Ascending aorta (tissue), 2 donors: Measurements from ENCODE around the gene ZNF296. TPM values are rescaled to one million over a fixed set of nuclear protein-coding genes. Genes with fewer than 3 reads are reported as not detected.

Experiments
- DNase-seq, 2 donors: peaks; one replicate each; pipeline ENCODE4 v3.0.0-alpha.2; 2019; ENCODE audit warnings: low spot score in 2 of 2
- H3K27ac ChIP-seq, 2 donors: fragments of 200-600 bp; sonication (generic); one replicate each; pipeline ENCODE4 v1.5.1; 2016 to 2017; ENCODE audit warnings: mild to moderate bottlenecking in 1 of 2
- H3K27me3 ChIP-seq: fragments of 200-600 bp; sonication (generic); one replicate; pipeline ENCODE4 v1.5.1; 2017
- H3K36me3 ChIP-seq, 2 donors: fragments of 200-600 bp; sonication (generic); one replicate each; pipeline ENCODE4 v1.5.1; 2016
- H3K4me1 ChIP-seq, 2 donors: fragments of 200-600 bp; sonication (generic); one replicate each; pipeline ENCODE4 v1.5.1; 2016 to 2017; ENCODE audit warnings: mild to moderate bottlenecking in 1 of 2
- H3K4me3 ChIP-seq, 2 donors: fragments of 200-600 bp; sonication (generic); one replicate each; pipeline ENCODE4 v1.5.1; 2016 to 2017; ENCODE audit warnings: mild to moderate bottlenecking in 1 of 2
- H3K9me3 ChIP-seq, 2 donors: fragments of 200-600 bp; sonication (generic); one replicate each; pipeline ENCODE4 v1.5.1; 2016
- intact Hi-C: fragments of 100-400 bp; cut with DNase I; formaldehyde crosslinking; loops from one replicate; pipeline ENCODE4 v1.15.1; 2023
- total RNA-seq: library from RNA; depleted of rRNA; stranded (reverse); fragments of >200 nt; gene quantifications from one replicate; pipeline ENCODE4 v1.1.0, GENCODE V29; 2016
- TF ChIP-seq, protein P1 (sequence below), 3 experiments: fragments of 200-600 bp in 2 of 3; fragments of 450-650 bp in 1 of 3; sonication (generic) in 2 of 3; IDR thresholded peaks; one replicate each; pipeline ENCODE4 v1.5.1; 2016 to 2019; ENCODE audit warnings: antibody characterized with exemption in 3 of 3, mild to moderate bottlenecking in 1 of 3, moderate library complexity in 1 of 3

Gene ZNF296
- total RNA-seq, 1 donor from 2014 or later, result not detected

DNA sequence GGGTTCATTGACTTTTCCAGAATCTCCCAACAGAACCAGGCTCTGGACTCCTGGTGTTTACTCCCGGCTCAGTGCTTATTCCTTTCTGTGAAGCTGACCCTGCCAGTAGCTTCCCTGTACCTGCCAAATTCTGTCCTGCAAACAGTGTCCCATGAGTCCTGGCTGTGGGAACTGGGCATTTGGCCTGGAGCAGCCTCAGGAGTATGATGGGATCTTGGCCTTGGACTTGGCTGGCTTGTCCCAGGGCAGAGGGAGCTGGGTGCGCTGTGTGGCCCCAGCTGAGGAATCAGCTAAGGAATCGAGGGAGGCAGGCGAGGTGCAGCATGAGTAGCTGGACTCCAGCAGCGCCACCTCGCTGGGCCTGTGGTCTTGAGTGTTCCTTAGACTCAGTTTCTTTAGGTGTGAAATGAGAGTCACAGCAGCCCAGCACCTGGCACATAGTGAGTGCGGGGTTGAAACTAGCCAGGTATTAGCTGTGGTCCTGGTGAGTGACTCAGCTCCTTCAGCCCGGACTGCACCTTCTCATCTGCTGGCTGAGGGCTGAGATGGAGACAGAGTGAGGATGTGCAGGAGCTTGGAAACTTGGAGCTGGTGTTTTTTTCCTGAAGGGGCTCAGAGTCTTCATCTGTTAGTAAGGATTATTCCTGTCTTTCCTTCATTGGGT lies 27.1 kb downstream of the ZNF296 start:
- intact Hi-C loops, result no loop called here
- Histone ChIP-seq H3K27ac (no peak overlapping the region), H3K27me3 (no peaks in the 10 kb centered on the region), H3K9me3 (no peaks in the 10 kb centered on the region), H3K4me3 (no peak overlapping the region), H3K4me1 (peaks cover 0 to 2% of the 10 kb centered on the region in 2 donors), H3K36me3 (peaks cover 37 to 53% of the 10 kb centered on the region in 2 donors)
- TF ChIP-seq, protein P1, sequence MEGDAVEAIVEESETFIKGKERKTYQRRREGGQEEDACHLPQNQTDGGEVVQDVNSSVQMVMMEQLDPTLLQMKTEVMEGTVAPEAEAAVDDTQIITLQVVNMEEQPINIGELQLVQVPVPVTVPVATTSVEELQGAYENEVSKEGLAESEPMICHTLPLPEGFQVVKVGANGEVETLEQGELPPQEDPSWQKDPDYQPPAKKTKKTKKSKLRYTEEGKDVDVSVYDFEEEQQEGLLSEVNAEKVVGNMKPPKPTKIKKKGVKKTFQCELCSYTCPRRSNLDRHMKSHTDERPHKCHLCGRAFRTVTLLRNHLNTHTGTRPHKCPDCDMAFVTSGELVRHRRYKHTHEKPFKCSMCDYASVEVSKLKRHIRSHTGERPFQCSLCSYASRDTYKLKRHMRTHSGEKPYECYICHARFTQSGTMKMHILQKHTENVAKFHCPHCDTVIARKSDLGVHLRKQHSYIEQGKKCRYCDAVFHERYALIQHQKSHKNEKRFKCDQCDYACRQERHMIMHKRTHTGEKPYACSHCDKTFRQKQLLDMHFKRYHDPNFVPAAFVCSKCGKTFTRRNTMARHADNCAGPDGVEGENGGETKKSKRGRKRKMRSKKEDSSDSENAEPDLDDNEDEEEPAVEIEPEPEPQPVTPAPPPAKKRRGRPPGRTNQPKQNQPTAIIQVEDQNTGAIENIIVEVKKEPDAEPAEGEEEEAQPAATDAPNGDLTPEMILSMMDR (IDR thresholded peaks at IDR 0.05), result no peak
- DNase-seq, result no peak

DNA sequence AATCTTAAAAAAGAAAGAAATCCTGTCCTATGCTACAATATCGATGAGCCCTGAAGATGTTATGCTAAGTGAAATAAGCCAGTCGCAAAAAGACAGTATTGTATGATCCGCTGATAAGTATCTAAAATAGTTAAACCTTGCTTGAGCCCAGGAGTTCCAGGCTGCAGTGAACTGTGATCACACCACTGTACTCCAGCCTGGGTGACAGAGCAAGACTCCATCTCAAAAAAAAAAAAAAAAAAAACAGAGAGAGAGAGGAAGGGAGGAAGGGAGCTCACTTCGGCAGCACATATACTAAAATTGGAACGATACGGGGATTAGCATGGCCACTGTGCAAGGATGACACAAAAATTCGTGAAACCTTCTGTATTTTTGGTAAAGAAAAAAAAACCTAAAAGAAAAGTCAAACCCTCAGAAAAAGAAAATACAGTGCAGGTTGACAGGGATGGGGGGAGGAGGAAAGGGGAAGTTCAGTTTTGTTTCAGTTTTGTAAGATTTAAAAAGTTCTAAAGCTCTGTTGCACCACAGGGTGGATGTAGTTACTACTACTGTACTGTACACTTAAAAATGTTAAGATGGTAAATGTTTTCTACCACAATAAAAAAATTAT lies 29.0 kb downstream of the ZNF296 start:
- Histone ChIP-seq H3K36me3 (peaks cover 37 to 53% of the 10 kb centered on the region in 2 donors), H3K27me3 (no peaks in the 10 kb centered on the region)
- TF ChIP-seq, protein P1 (IDR thresholded peaks at IDR 0.05), result no peak

DNA sequence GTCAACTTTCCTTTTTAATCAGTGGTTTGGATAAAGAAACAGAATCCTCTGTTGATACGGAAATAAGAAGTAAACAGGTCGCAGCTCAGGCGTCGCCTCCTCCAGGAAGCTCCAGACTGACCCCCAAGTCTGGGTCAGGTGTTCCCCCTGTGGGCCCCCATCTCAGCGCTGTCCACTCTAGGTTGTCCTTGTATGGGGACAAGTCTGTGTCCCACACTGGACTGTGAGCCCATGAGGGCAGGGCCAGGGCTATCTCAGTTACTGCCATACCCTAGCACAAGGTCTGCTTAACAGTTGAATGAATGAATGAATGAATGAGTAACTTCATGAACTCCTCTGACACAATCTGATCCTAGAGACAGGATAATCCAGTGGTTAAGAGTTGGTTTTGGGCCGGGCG lies 29.9 kb downstream of the ZNF296 start:
- no peak for DNase-seq
- peaks cover 0 to 2% of the 10 kb centered on the region in 2 donors for H3K4me1 ChIP-seq
- no peaks in the 10 kb centered on the region for H3K9me3 ChIP-seq
- intact Hi-C loops, result no loop called here
- TF ChIP-seq, protein P1 (IDR thresholded peaks at IDR 0.05), result no peak
- H3K27ac ChIP-seq, result no peak overlapping the region
- H3K27me3 ChIP-seq, result no peaks in the 10 kb centered on the region
- H3K4me3 ChIP-seq, result no peak overlapping the region
- H3K36me3 ChIP-seq, result peaks cover 42 to 55% of the 10 kb centered on the region in 2 donors

More for the DNA sequence above, 29.0 kb downstream of the ZNF296 start:
- DNase-seq, result no peak
- no peak overlapping the region for H3K27ac ChIP-seq
- no peaks in the 10 kb centered on the region for H3K9me3 ChIP-seq
- no peak overlapping the region for H3K4me3 ChIP-seq
- peaks cover 0 to 2% of the 10 kb centered on the region in 2 donors for H3K4me1 ChIP-seq
- intact Hi-C loops, result no loop called here

DNA sequence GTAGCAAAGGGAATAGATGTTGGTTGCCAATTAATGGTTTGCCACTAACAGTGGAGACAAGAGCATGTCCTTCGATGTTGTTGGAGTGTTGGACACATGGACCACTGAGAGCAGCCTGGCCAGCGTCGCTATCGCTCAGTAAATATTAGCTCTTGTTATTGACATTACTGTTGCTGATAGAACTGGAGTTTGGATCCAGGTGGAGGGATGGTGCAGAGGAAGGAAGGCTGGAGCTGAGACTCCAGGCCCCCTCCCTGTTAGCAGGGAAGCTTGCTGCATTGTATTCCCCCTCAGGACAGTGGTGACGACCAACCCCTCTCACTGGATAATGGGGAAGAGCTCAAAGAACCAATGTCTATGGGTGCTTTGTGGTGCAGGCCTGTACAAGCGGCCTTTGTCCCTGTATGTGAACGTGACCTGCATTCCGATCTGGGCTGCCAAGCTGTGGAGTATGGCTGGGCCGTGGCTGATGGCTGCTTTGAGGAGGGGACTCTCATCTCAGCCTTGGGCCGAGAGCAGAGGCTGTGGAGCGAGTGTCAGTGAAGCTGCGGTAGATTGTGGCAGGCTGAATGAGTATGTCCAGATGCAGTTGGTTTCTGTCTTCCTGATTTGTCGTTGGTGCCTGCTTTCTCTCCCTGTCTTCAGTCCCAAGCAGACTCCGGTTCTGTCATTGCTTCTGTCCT lies 30.5 kb downstream of the ZNF296 start:
- Histone ChIP-seq H3K36me3 (peaks cover 47 to 60% of the 10 kb centered on the region in 2 donors), H3K27me3 (no peaks in the 10 kb centered on the region), H3K27ac (no peak overlapping the region), H3K4me1 (peaks cover 0 to 4% of the 10 kb centered on the region in 2 donors), H3K9me3 (no peaks in the 10 kb centered on the region), H3K4me3 (no peak overlapping the region)
- TF ChIP-seq, protein P1 (IDR thresholded peaks at IDR 0.05), result no peak
- intact Hi-C loops, result no loop called here
- DNase-seq, result no peak

DNA sequence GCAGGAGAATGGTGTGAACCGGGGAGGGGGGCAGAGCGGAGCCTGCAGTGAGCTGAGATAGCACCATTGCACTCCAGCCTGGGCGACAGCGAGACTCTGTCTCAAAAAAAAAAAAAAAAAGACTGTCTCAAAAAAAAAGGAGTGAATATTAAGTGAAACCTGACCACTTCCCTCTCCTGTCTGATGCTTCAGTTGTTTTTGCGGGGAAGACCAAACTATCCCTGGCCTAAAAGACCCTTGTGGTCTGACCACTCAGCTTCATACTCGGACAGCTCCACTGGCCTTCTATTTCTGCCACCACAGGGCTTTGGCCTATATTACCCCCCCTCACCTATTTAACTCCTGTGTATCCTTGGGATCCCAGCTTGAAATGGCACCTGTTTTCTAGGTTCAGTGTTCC lies 35.2 kb downstream of the ZNF296 start:
- H3K27me3 ChIP-seq, result no peaks in the 10 kb centered on the region
- no peak for DNase-seq
- H3K4me1 ChIP-seq, result peaks cover 5 to 22% of the 10 kb centered on the region in 2 donors
- TF ChIP-seq, protein P1 (IDR thresholded peaks at IDR 0.05), result no peak
- no peak overlapping the region for H3K27ac ChIP-seq
- H3K36me3 ChIP-seq, result peaks cover 55 to 61% of the 10 kb centered on the region in 2 donors
- H3K4me3 ChIP-seq, result no peak overlapping the region
- intact Hi-C loops, result no loop called here
- H3K9me3 ChIP-seq, result no peaks in the 10 kb centered on the region
